Hepatocyte (in vitro differentiated cells): Measurements from ENCODE around the gene MMP12.

ENCODE experiments used
- EZH2 ChIP-seq: fragments of 200-600 bp; sonication (generic); IDR thresholded peaks from 2 replicates; pipeline ENCODE4 v1.6.1; 2016; ENCODE audit warnings: antibody characterized with exemption, mild to moderate bottlenecking, borderline replicate concordance
- TF ChIP-seq, protein P1 (sequence below): fragments of 200-600 bp; sonication (generic); IDR thresholded peaks from 2 replicates; pipeline ENCODE4 v1.5.1; 2016; ENCODE audit warnings: antibody characterized with exemption, mild to moderate bottlenecking; ENCODE audit not compliant: poor library complexity

- no peak for TF ChIP-seq EZH2
- TF ChIP-seq, protein P1, sequence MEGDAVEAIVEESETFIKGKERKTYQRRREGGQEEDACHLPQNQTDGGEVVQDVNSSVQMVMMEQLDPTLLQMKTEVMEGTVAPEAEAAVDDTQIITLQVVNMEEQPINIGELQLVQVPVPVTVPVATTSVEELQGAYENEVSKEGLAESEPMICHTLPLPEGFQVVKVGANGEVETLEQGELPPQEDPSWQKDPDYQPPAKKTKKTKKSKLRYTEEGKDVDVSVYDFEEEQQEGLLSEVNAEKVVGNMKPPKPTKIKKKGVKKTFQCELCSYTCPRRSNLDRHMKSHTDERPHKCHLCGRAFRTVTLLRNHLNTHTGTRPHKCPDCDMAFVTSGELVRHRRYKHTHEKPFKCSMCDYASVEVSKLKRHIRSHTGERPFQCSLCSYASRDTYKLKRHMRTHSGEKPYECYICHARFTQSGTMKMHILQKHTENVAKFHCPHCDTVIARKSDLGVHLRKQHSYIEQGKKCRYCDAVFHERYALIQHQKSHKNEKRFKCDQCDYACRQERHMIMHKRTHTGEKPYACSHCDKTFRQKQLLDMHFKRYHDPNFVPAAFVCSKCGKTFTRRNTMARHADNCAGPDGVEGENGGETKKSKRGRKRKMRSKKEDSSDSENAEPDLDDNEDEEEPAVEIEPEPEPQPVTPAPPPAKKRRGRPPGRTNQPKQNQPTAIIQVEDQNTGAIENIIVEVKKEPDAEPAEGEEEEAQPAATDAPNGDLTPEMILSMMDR, result no peak
Measured at GRCh38 chr11:102831128-102831488, 43.7 kb downstream of the MMP12 start.
